Stomach (tissue), 4 donors: Measurements from ENCODE around the gene NECAB3.

Source experiments
- EP300 ChIP-seq: sonication (generic); formaldehyde crosslinking; IDR thresholded peaks from one replicate; pipeline ENCODE4 v1.6.1; 2017; ENCODE audit warnings: antibody characterized with exemption
- POLR2A ChIP-seq, 4 donors: fragments of 450-650 bp; IDR thresholded peaks; one replicate each; pipeline ENCODE4 v1.6.1; 2016; ENCODE audit warnings: antibody characterized with exemption in 4 of 4, control low read depth in 2 of 4, mild to moderate bottlenecking in 1 of 4, moderate library complexity in 1 of 4
- TF ChIP-seq, protein P1 (sequence below), 7 experiments: fragments of 450-650 bp in 4 of 7; fragments of 200-600 bp in 3 of 7; sonication (generic) in 3 of 7; IDR thresholded peaks; one replicate each; pipeline ENCODE4 v1.5.1; 2016 to 2019; ENCODE audit warnings: antibody characterized with exemption in 7 of 7, control low read depth in 2 of 7, mild to moderate bottlenecking in 1 of 7

DNA sequence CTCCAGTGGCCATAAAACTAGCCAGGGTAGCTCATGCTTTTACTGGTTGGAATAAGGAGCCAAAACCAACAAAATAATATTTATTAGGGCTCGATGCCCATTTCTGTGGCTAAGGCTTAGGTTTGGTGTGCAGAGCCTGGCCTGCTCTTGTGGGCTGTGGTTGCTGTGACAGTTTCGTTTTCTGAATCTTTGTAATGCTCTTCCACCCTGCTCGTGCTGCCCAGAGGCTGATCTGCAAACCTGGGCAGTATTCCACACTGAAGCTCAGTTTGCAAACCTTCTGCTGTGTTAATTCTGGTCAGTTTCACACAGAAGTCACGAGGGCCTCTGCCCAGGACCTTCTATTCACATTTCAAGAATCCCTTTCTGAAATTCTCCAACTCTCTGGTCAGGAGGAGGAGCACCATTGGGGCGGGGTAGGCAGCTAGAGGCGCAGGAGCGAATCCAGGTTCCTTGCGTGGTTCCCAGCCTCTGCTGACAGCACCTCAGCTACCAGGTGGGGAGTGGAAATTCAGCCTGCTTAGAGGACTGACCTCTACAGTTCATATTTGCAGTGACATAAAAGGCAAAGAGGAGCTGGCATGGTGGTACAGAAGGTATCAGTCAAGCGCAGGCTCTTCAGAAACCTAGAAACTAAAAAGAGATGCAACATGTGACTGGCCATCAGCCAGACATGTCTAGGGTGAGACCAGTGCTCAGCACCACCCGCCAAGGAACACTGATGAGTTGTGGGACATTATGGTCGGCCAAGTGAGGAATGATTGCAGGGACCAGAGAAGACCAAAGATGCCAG is 26.4 kb downstream of the NECAB3 start:
- TF ChIP-seq, protein P1, sequence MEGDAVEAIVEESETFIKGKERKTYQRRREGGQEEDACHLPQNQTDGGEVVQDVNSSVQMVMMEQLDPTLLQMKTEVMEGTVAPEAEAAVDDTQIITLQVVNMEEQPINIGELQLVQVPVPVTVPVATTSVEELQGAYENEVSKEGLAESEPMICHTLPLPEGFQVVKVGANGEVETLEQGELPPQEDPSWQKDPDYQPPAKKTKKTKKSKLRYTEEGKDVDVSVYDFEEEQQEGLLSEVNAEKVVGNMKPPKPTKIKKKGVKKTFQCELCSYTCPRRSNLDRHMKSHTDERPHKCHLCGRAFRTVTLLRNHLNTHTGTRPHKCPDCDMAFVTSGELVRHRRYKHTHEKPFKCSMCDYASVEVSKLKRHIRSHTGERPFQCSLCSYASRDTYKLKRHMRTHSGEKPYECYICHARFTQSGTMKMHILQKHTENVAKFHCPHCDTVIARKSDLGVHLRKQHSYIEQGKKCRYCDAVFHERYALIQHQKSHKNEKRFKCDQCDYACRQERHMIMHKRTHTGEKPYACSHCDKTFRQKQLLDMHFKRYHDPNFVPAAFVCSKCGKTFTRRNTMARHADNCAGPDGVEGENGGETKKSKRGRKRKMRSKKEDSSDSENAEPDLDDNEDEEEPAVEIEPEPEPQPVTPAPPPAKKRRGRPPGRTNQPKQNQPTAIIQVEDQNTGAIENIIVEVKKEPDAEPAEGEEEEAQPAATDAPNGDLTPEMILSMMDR (IDR thresholded peaks at IDR 0.05): peak in 1 of 7 experiments; percentile 4
- no peak for TF ChIP-seq EP300
- no peak for TF ChIP-seq POLR2A (IDR thresholded peaks at IDR 0.05)
